K562 (cell line): ENCODE data around the gene PHKB. TPM values are rescaled to one million over a fixed set of nuclear protein-coding genes. Genes with fewer than 3 reads are reported as not detected.

Experiments
- ARID1B ChIP-seq: fragments of 450-650 bp; IDR thresholded peaks from 2 replicates; pipeline ENCODE4 v1.6.1; 2016; ENCODE audit warnings: antibody characterized with exemption, mild to moderate bottlenecking, inconsistent platforms
- ASH1L ChIP-seq: fragments of 450-650 bp; IDR thresholded peaks from 2 replicates; pipeline ENCODE4 v1.6.1; 2018; ENCODE audit warnings: borderline replicate concordance, mild to moderate bottlenecking, low read depth; ENCODE audit not compliant: partially characterized antibody
- CCNT2 ChIP-seq: IDR thresholded peaks from 2 replicates; pipeline ENCODE4 v1.6.1; 2011; ENCODE audit warnings: borderline replicate concordance, low read depth, mild to moderate bottlenecking, moderate library complexity, mixed read lengths, low read length; ENCODE audit not compliant: insufficient read length; ENCODE audit errors: extremely low read depth
- EP300 ChIP-seq: IDR thresholded peaks from 2 replicates; pipeline ENCODE4 v1.6.1; 2012; ENCODE audit warnings: low read length, improper control_type of control experiment
- GABPA ChIP-seq: fragments of 200-800 bp; sonication (Bioruptor generic); conservative IDR thresholded peaks from 2 replicates; pipeline ENCODE4 v1.6.1; 2016; ENCODE audit warnings: low read depth, missing genetic modification characterization, missing compliant biosample characterization
- HDAC2 ChIP-seq: fragments of 450-650 bp; IDR thresholded peaks from 2 replicates; pipeline ENCODE4 v1.6.1; 2016; ENCODE audit warnings: mild to moderate bottlenecking
- KDM2B ChIP-seq: fragments of 250-450 bp; sonication (Bioruptor Pico); IDR thresholded peaks from 2 replicates; pipeline ENCODE4 v1.8.0; 2021; ENCODE audit warnings: mild to moderate bottlenecking, moderate library complexity
- LEF1 ChIP-seq: fragments of 450-650 bp; IDR thresholded peaks from 2 replicates; pipeline ENCODE4 v1.6.1; 2016; ENCODE audit warnings: mild to moderate bottlenecking
- MTA3 ChIP-seq: fragments of 450-650 bp; formaldehyde crosslinking; IDR thresholded peaks from 2 replicates; pipeline ENCODE4 v1.6.1; 2017; ENCODE audit warnings: mild to moderate bottlenecking, borderline replicate concordance
- NFE2L1 ChIP-seq: fragments of 450-650 bp; IDR thresholded peaks from 2 replicates; pipeline ENCODE4 v1.6.1; 2016; ENCODE audit warnings: missing genetic modification characterization, low read depth, mild to moderate bottlenecking, missing compliant biosample characterization, moderate library complexity, borderline replicate concordance
- NFXL1 ChIP-seq: fragments of 450-650 bp; formaldehyde crosslinking; IDR thresholded peaks from 2 replicates; pipeline ENCODE4 v1.4.0; 2021; ENCODE audit warnings: mild to moderate bottlenecking
- PRMT5 ChIP-seq: sonication (generic); formaldehyde crosslinking; IDR thresholded peaks from 2 replicates; pipeline ENCODE4 v1.5.0; 2020; ENCODE audit warnings: missing genetic modification reagents
- RBM17 ChIP-seq: fragments of 200-400 bp; formaldehyde crosslinking; IDR thresholded peaks from 2 replicates; pipeline ENCODE4 v1.6.1; 2017; ENCODE audit warnings: low read depth, mild to moderate bottlenecking, low read length, borderline replicate concordance
- RBM34 ChIP-seq: fragments of 200-400 bp; formaldehyde crosslinking; IDR thresholded peaks from 2 replicates; pipeline ENCODE4 v1.6.1; 2018; ENCODE audit warnings: low read length, borderline replicate concordance; ENCODE audit not compliant: insufficient read depth
- SIX5 ChIP-seq, 2 experiments: IDR thresholded peaks; 2 replicates each; pipeline ENCODE4 v1.6.1; 2011; ENCODE audit warnings: low read length in 2 of 2, borderline replicate concordance in 1 of 2, low read depth in 1 of 2, mild to moderate bottlenecking in 1 of 2, moderate library complexity in 1 of 2; ENCODE audit not compliant: insufficient read depth in 1 of 2
- SMARCC2 ChIP-seq: fragments of 450-650 bp; IDR thresholded peaks from 2 replicates; pipeline ENCODE4 v1.6.1; 2017; ENCODE audit warnings: antibody characterized with exemption, moderate library complexity, mild to moderate bottlenecking, low read depth
- TAL1 ChIP-seq: fragments of 450-650 bp; IDR thresholded peaks from 2 replicates; pipeline ENCODE4 v1.6.1; 2016; ENCODE audit warnings: mild to moderate bottlenecking
- TFAM ChIP-seq: fragments of 250-450 bp; sonication (Bioruptor Pico); conservative IDR thresholded peaks from 2 replicates; pipeline ENCODE4 v1.5.0; 2021; ENCODE audit warnings: mild to moderate bottlenecking, moderate library complexity
- ZNF280B ChIP-seq: fragments of 250-450 bp; sonication (Bioruptor Pico); IDR thresholded peaks from 2 replicates; pipeline ENCODE4 v1.5.1; 2021; ENCODE audit warnings: mild to moderate bottlenecking
- ZNF589 ChIP-seq: fragments of 200-800 bp; sonication (Bioruptor generic); IDR thresholded peaks from 2 replicates; pipeline ENCODE4 v1.6.1; 2016; ENCODE audit warnings: low read depth, missing genetic modification characterization, missing compliant biosample characterization
- ZNF592 ChIP-seq: fragments of 450-650 bp; IDR thresholded peaks from 2 replicates; pipeline ENCODE4 v1.6.1; 2017; ENCODE audit warnings: antibody characterized with exemption, mild to moderate bottlenecking
- ZNF785 ChIP-seq: fragments of 250-450 bp; sonication (Bioruptor Pico); IDR thresholded peaks from 2 replicates; pipeline ENCODE4 v1.4.0; 2020; ENCODE audit warnings: mild to moderate bottlenecking
- polyA plus RNA-seq, 8 experiments: library from polyadenylated mRNA; depleted of rRNA in 4 of 8; stranded (reverse) in 5 of 8; unstranded in 3 of 8; fragments of >200 nt; fragmentation: Nextera tagmentation in 2 of 8; fragmentation: Illumina TruSeq in 1 of 8; extraction: Ambion mirVana in 2 of 8; extraction: Trizol in 1 of 8; gene quantifications; 2 replicates each; pipeline versions ENCODE4 v1.2.1 to v1.2.3, GENCODE V29; 2011 to 2014; ENCODE audit warnings: inconsistent platforms in 1 of 8, missing spikeins in 1 of 8
- total RNA-seq, 7 experiments: library from RNA; depleted of rRNA in 6 of 7; stranded (reverse); fragments of >200 nt in 6 of 7; fragmentation: Illumina TruSeq in 2 of 7; extraction: Trizol in 2 of 7; gene quantifications; 2 replicates each; pipeline versions ENCODE4 v1.2.1 to v1.2.3, GENCODE V29; 2011 to 2021; ENCODE audit warnings: low replicate concordance in 1 of 7
- TF ChIP-seq, protein P1 (sequence below): fragments of 250-450 bp; sonication (Bioruptor Pico); IDR thresholded peaks from 2 replicates; pipeline ENCODE4 v1.4.0; 2020

PHKB gene
- total and polyA plus RNA-seq, 9 of the 15 experiments (the other 6 are each of a cell fraction or from before 2014, with no cell fraction given), result 24.7 to 92.3 (median 67.0) TPM

DNA sequence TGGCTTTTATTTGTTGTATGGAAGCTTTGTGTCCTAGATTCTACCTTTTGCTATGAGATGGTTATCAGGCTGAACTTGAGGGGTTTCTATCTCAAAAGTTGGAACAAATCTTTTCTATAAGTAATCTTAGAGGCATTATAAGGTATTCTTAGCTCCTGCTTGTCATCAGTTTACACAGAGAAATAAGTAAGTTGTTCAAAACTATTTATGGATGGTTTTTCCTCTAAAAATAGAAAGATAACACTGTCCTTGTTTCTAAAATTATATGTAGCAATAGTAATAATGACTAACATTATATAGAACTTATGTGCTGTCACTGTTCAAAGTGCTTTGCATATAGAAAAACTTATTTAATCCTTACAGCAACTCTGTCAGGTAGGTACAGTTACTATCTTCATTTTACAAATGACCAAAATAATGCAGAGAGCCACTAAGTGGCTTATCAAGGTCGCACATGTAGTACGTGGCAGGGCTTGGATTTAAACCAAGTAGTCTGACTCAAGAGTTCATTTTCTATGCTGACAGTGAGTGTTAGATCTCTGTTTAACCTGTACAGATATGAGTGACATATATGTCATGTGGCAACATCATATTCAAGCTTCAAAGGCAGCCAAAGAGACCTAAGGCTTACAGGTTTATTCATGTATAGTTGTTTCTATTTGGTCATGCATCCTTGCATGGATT is 59.0 kb downstream of the PHKB start (continued):
- TF ChIP-seq ZNF592 (0 out of 2 replicates have a peak, but pooled peaks have one; percentile 21), RBM17 (no peak), ZNF280B (CRISPR knock-in tag) (no peak), LEF1 (no peak), RBM34 (no peak), TAL1 (peak; percentile 80), CCNT2 (peak; percentile 42), GABPA (tag) (no peak), EP300 (peak; percentile 65; the same call in 1 of the 2 replicates), MTA3 (no peak), ASH1L (no peak), KDM2B (CRISPR knock-in tag) (no peak), SIX5 (IDR thresholded peaks at IDR 0.05; ENCODE audit: borderline replicate concordance in 1 of 2, insufficient read depth in 1 of 2, low read depth in 1 of 2, low read length in 2 of 2) (no peak), HDAC2 (peak; percentile 88), SMARCC2 (peak; percentile 51; the same call in 1 of the 2 replicates), NFE2L1 (no peak), PRMT5 (CRISPR knock-in tag) (no peak), ARID1B (peak; percentile 86), TFAM (CRISPR knock-in tag) (no peak), ZNF589 (no peak), ZNF785 (no peak), NFXL1 (CRISPR knock-in tag) (no peak)
- TF ChIP-seq, protein P1, sequence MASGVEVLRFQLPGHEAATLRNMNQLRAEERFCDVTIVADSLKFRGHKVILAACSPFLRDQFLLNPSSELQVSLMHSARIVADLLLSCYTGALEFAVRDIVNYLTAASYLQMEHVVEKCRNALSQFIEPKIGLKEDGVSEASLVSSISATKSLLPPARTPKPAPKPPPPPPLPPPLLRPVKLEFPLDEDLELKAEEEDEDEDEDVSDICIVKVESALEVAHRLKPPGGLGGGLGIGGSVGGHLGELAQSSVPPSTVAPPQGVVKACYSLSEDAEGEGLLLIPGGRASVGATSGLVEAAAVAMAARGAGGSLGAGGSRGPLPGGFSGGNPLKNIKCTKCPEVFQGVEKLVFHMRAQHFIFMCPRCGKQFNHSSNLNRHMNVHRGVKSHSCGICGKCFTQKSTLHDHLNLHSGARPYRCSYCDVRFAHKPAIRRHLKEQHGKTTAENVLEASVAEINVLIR (CRISPR knock-in tag), result no peak
